ENCODE measurements around the gene BRD7. TPM values are rescaled to one million over a fixed set of nuclear protein-coding genes. Genes with fewer than 3 reads are reported as not detected.
A peak's percentile ranks its signal among the peaks of the same experiment; 100 is the strongest.

The BRD7 gene
- total and polyA plus RNA-seq, 2 of the 13 experiments (the other 11 are each of a cell fraction or from before 2014, with no cell fraction given) = 82.3 to 149 TPM

GRCh38 chr16:50291719-50292565 lies 76.8 kb downstream of the BRD7 start (continued):
- 0 out of 2 replicates have a peak, but pooled peaks have one; percentile 44 for TF ChIP-seq AFF4 (CRISPR knock-in tag; IDR thresholded peaks at IDR 0.05)
- no peak; the same call in 1 of the 2 replicates for TF ChIP-seq CHD4 (IDR thresholded peaks at IDR 0.05; ENCODE audit: borderline replicate concordance, low read length)
- TF ChIP-seq NCOA1 (CRISPR knock-in tag; IDR thresholded peaks at IDR 0.05) = no peak
- peak; percentile 88 for TF ChIP-seq ZBTB7A (CRISPR knock-in tag; IDR thresholded peaks at IDR 0.05)
- TF ChIP-seq TMF1 (CRISPR knock-in tag; IDR thresholded peaks at IDR 0.05; ENCODE audit: low read depth) = no peak
- 0 out of 2 replicates have a peak, but pooled peaks have one; percentile 47 for TF ChIP-seq SALL2 (CRISPR knock-in tag; IDR thresholded peaks at IDR 0.05)
- TF ChIP-seq KDM4B (CRISPR knock-in tag; IDR thresholded peaks at IDR 0.05) = peak; percentile 73; the same call in 1 of the 2 replicates
- TF ChIP-seq ATF2 (CRISPR knock-in tag; IDR thresholded peaks at IDR 0.05) = peak; percentile 76
- TF ChIP-seq CREB1 (IDR thresholded peaks at IDR 0.05) = no peak
- no peak for TF ChIP-seq CREB1 (CRISPR knock-in tag; IDR thresholded peaks at IDR 0.05)
- TF ChIP-seq RFXANK (CRISPR knock-in tag; IDR thresholded peaks at IDR 0.05) = no peak
- TF ChIP-seq PHF8 (CRISPR knock-in tag; IDR thresholded peaks at IDR 0.05) = peak; percentile 71
- TF ChIP-seq NR0B2 (CRISPR knock-in tag; IDR thresholded peaks at IDR 0.05) = peak; percentile 33; the same call in 1 of the 2 replicates
- peak; percentile 53; the same call in 1 of the 2 replicates for TF ChIP-seq ZNF350 (CRISPR knock-in tag; IDR thresholded peaks at IDR 0.05; ENCODE audit: borderline replicate concordance, low read depth)
- TF ChIP-seq ATF5 (CRISPR knock-in tag; IDR thresholded peaks at IDR 0.05; ENCODE audit: low read depth) = no peak
- no peak for TF ChIP-seq RBM22 (optimal IDR thresholded peaks at IDR 0.05; ENCODE audit: low read length)
- TF ChIP-seq KMT2B (CRISPR knock-in tag; IDR thresholded peaks at IDR 0.05) = peak; percentile 66; the same call in 1 of the 2 replicates
- TF ChIP-seq RARA (CRISPR knock-in tag; IDR thresholded peaks at IDR 0.05) = peak; percentile 94
- TF ChIP-seq ZNF232 (CRISPR knock-in tag; IDR thresholded peaks at IDR 0.05; ENCODE audit: borderline replicate concordance) = no peak
- no peak for TF ChIP-seq GTF3A (CRISPR knock-in tag; conservative IDR thresholded peaks at IDR 0.05)
- TF ChIP-seq CEBPB (IDR thresholded peaks at IDR 0.05; ENCODE audit: borderline replicate concordance, low read depth, low read length) = no peak
- TF ChIP-seq IRF2 (CRISPR knock-in tag; IDR thresholded peaks at IDR 0.05) = peak; percentile 63

Data from HepG2 (cell line).